ENCODE results near the gene CSRNP3. TPM values are rescaled to one million over a fixed set of nuclear protein-coding genes. Genes with fewer than 3 reads are reported as not detected.

The CSRNP3 gene
- total RNA-seq = 0.34 and 1.5 TPM in 2 replicates

DNA sequence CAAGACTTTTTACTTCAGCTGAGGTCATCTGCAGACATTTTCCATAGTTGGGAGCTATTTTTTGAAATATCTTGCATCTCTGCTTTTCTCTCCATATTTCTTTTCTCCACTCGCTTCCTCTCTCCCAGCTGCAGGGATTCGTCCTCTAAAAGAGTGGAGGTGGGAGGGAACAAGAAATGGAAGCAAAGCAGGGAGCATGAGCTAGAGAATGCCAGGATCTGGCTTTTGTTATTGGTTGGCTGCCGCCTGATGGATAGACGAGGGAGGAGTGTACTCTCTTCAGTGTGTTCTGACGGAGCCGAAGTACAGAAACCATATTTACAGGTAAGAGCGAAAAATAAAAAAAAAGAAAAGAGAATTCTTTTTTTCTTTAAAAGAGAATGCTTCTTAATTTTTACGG lies at the start of gene CSRNP3:
TSS of gene CSRNP3 (plus strand) at position 282 of the 400 bp plus-strand sequence. CDS start 125,368 bp downstream, outside the sequence.

Other genes with a start within 250 kb of the CSRNP3 start
- 0.34 and 0.64 TPM in 2 replicates for gene SCN2A, start 230.3 kb upstream of the CSRNP3 start, total RNA-seq